Measurements from ENCODE around the gene SLC6A13. TPM values are rescaled to one million over a fixed set of nuclear protein-coding genes. Genes with fewer than 3 reads are reported as not detected.

SLC6A13 gene
- total and polyA plus RNA-seq, 2 of the 13 experiments (the other 11 are each of a cell fraction or from before 2014, with no cell fraction given): 0.05 to 0.15 TPM

- TF ChIP-seq ZSCAN31 (CRISPR knock-in tag; IDR thresholded peaks at IDR 0.05; ENCODE audit: low read depth): no peak
- 0 out of 2 replicates have a peak, but pooled peaks have one; percentile 52 for TF ChIP-seq NR2F2 (IDR thresholded peaks at IDR 0.05; ENCODE audit: borderline replicate concordance, low read depth)
- TF ChIP-seq ELF3 (CRISPR knock-in tag; IDR thresholded peaks at IDR 0.05): peak; percentile 97
- no peak for TF ChIP-seq ZBTB46 (CRISPR knock-in tag; IDR thresholded peaks at IDR 0.05; ENCODE audit: borderline replicate concordance)
- no peak for TF ChIP-seq DNMT3B (CRISPR knock-in tag; conservative IDR thresholded peaks at IDR 0.05)
- TF ChIP-seq ARNT2 (CRISPR knock-in tag; IDR thresholded peaks at IDR 0.05; ENCODE audit: low read depth): no peak
- TF ChIP-seq, protein P1, sequence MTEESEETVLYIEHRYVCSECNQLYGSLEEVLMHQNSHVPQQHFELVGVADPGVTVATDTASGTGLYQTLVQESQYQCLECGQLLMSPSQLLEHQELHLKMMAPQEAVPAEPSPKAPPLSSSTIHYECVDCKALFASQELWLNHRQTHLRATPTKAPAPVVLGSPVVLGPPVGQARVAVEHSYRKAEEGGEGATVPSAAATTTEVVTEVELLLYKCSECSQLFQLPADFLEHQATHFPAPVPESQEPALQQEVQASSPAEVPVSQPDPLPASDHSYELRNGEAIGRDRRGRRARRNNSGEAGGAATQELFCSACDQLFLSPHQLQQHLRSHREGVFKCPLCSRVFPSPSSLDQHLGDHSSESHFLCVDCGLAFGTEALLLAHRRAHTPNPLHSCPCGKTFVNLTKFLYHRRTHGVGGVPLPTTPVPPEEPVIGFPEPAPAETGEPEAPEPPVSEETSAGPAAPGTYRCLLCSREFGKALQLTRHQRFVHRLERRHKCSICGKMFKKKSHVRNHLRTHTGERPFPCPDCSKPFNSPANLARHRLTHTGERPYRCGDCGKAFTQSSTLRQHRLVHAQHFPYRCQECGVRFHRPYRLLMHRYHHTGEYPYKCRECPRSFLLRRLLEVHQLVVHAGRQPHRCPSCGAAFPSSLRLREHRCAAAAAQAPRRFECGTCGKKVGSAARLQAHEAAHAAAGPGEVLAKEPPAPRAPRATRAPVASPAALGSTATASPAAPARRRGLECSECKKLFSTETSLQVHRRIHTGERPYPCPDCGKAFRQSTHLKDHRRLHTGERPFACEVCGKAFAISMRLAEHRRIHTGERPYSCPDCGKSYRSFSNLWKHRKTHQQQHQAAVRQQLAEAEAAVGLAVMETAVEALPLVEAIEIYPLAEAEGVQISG (CRISPR knock-in tag; IDR thresholded peaks at IDR 0.05): 0 out of 2 replicates have a peak, but pooled peaks have one; percentile 44
- TF ChIP-seq KAT2B (IDR thresholded peaks at IDR 0.05; ENCODE audit: borderline replicate concordance, low read depth, low read length): no peak
- TF ChIP-seq ZNF570 (CRISPR knock-in tag; IDR thresholded peaks at IDR 0.05; ENCODE audit: borderline replicate concordance): no peak
- peak; percentile 27; the same call in 1 of the 2 replicates for TF ChIP-seq NFKB2 (CRISPR knock-in tag; IDR thresholded peaks at IDR 0.05; ENCODE audit: borderline replicate concordance)
- no peak; the same call in 1 of the 2 replicates for TF ChIP-seq ZMYM2 (CRISPR knock-in tag; IDR thresholded peaks at IDR 0.05)
- no peak for TF ChIP-seq TFDP2 (CRISPR knock-in tag; IDR thresholded peaks at IDR 0.05)
- TF ChIP-seq AGO1 (IDR thresholded peaks at IDR 0.05; ENCODE audit: low read depth, low read length, poor library complexity, severe bottlenecking): no peak
- no peak for TF ChIP-seq ZNF124 (CRISPR knock-in tag; IDR thresholded peaks at IDR 0.05)
- no peak for TF ChIP-seq IRX3 (CRISPR knock-in tag; IDR thresholded peaks at IDR 0.05; ENCODE audit: borderline replicate concordance, low read depth)
- TF ChIP-seq, protein P2, sequence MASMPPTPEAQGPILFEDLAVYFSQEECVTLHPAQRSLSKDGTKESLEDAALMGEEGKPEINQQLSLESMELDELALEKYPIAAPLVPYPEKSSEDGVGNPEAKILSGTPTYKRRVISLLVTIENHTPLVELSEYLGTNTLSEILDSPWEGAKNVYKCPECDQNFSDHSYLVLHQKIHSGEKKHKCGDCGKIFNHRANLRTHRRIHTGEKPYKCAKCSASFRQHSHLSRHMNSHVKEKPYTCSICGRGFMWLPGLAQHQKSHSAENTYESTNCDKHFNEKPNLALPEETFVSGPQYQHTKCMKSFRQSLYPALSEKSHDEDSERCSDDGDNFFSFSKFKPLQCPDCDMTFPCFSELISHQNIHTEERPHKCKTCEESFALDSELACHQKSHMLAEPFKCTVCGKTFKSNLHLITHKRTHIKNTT (CRISPR knock-in tag; IDR thresholded peaks at IDR 0.05): no peak
- no peak for TF ChIP-seq SNAPC2 (CRISPR knock-in tag; IDR thresholded peaks at IDR 0.05)
- no peak for TF ChIP-seq ZNF460 (CRISPR knock-in tag; IDR thresholded peaks at IDR 0.05; ENCODE audit: borderline replicate concordance)
- TF ChIP-seq, protein P3, sequence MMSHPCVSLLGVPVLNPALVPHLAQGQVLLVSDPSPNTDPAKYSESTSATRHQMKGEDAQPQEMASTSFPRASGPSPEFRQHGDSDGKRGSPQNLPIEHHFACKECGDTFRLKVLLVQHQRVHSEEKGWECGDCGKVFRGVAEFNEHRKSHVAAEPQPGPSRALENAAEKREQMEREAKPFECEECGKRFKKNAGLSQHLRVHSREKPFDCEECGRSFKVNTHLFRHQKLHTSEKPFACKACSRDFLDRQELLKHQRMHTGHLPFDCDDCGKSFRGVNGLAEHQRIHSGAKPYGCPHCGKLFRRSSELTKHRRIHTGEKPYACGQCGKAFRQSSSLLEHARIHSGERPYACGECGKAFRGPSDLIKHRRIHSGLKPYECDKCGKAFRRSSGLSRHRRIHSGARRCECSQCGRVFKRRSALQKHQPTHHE (CRISPR knock-in tag; IDR thresholded peaks at IDR 0.05; ENCODE audit: borderline replicate concordance): no peak
- TF ChIP-seq ZNF746 (CRISPR knock-in tag; IDR thresholded peaks at IDR 0.05): no peak
These were observed 25.4 kb downstream of the SLC6A13 start (continued) for GRCh38 chr12:237026-237815.
